Bladder microvascular endothelial cell (primary cell): Measurements from ENCODE around the gene GIMD1. TPM values are rescaled to one million over a fixed set of nuclear protein-coding genes. Genes with fewer than 3 reads are reported as not detected.

Experiments used
- total RNA-seq: library from RNA; depleted of rRNA; stranded (reverse); fragments of >200 nt; gene quantifications from 2 replicates; pipeline ENCODE4 v1.2.3, GENCODE V29; 2014

The GIMD1 gene
- total RNA-seq, result not detected in 2 replicates

GRCh38 chr4:106368678-106369077, at the start of gene GIMD1:
Gene GIMD1 (minus strand): TSS chr4:106368778. CDS start chr4:106367435, 1,343 bp downstream.

GRCh38 chr4:106315968-106316772, 52.4 kb downstream of the GIMD1 start, which contains the start of the genes AIMP1 and TBCK:
Gene AIMP1 (plus strand): TSS chr4:106316550. CDS start chr4:106325010, 8,460 bp downstream.
Gene TBCK (minus strand): TSS chr4:106316209. CDS start chr4:106308960, 7,249 bp downstream.

Other genes with a start within 250 kb of the GIMD1 start
- 20.1 and 52.7 TPM in 2 replicates for gene TBCK, start 52.6 kb downstream of the GIMD1 start, total RNA-seq
- gene AIMP1, start 52.2 kb downstream of the GIMD1 start, total RNA-seq, result 13.1 and 19.2 TPM in 2 replicates